Middle frontal gyrus (tissue), 1 donor: Measurements from ENCODE around the gene MC5R.
"Not testable (repeated sequence)": the region's sequence is repeated elsewhere in the genome, so short reads cannot be mapped to it uniquely, and the experiment has no call there.

ENCODE experiments used
- DNase-seq: peaks from one replicate; pipeline ENCODE4 v3.0.0-alpha.2; 2015; ENCODE audit warnings: low spot score; ENCODE audit errors: extremely low spot score

MC5R gene

DNA sequence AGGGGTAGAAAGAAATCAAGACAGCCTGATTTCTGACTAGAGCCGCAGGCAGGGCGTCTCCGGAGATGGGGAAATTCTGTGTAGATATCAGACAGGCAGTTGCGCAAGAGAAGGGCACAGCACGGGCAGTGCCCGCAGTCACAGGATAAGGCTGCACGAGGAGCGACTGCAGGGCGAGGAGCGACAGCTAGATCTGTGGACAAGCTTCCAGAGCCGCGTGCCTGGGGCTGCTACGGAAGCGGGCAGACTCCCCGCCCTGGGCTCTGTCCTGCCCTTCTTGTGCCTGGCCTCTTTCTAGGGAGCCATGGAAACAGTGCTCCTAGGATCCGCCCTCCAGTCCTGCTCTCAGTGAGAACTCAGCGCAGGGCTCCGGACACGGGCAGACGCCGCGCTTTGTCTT, 12.6 kb downstream of the MC5R start:
- DNase-seq, result no peak

- DNase-seq, result no peak
These were observed 25.8 kb downstream of the MC5R start for GRCh38 chr18:13849791-13850190.

DNA sequence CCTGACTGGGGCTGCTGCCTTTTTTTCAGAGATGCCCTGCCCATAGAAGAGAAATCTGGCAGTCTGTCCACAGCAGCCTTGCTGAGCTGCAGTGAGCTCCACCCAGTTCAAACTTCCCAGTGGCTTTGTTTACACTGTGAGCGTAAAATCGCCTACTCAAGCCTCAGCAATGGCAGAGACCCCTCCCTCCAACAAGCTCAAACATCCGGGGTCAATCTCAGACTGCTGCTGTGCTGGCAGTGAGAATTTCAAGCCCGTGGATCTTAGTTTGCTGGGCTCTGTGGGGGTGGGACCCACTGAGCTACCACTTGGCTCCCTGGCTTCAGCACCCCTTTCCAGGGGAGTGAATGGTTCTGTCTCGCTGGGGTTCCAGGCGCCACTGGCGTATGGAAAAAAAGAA, 38.9 kb downstream of the MC5R start:
- not testable (repeated sequence) for DNase-seq

- no peak for DNase-seq
These were observed 44.7 kb downstream of the MC5R start for GRCh38 chr18:13868501-13869271.

- no peak for DNase-seq
These were observed 47.8 kb downstream of the MC5R start for GRCh38 chr18:13871701-13872100.

GRCh38 chr18:13872373-13872772, 48.4 kb downstream of the MC5R start:
- DNase-seq, result no peak

DNA sequence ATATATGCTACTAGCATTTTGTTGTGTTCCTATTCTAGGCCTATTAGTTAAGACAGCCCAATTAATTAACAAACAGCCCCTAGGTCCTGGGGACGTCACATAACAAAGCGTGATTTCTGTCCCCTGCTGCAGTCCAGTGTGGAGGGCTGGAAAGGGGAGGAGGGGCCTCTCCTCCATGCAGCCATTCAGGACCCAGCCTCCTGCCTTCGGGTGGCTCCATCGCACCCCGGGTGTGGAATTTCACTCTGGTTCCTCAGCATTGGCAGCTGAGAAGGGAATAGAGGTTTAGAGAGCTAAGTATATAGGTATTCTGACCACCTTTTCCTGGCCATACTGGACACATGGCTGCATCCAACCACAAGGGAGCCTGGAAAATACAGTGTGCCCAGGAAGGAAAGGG, 49.0 kb downstream of the MC5R start:
- no peak for DNase-seq

- DNase-seq, result no peak
These were observed 50.6 kb downstream of the MC5R start for GRCh38 chr18:13874558-13874957.
